C4-2B (cell line): ENCODE data around the gene UGCG.
"Not testable (repeated sequence)": the region's sequence is repeated elsewhere in the genome, so short reads cannot be mapped to it uniquely, and the experiment has no call there.

Experiments used
- H3K27ac ChIP-seq: fragments of 450-650 bp; 2 replicates; pipeline ENCODE4 v1.5.1; 2017
- ZFX ChIP-seq: fragments of 450-650 bp; IDR thresholded peaks from 2 replicates; pipeline ENCODE4 v1.6.1; 2017
- TF ChIP-seq, protein P1 (sequence below): fragments of 450-650 bp; conservative IDR thresholded peaks from 2 replicates; pipeline ENCODE4 v1.5.1; 2017; ENCODE audit warnings: mild to moderate bottlenecking

Gene UGCG

GRCh38 chr9:111902391-111903139 lies 6.0 kb downstream of the UGCG start:
- TF ChIP-seq ZFX: no peak
- TF ChIP-seq, protein P1, sequence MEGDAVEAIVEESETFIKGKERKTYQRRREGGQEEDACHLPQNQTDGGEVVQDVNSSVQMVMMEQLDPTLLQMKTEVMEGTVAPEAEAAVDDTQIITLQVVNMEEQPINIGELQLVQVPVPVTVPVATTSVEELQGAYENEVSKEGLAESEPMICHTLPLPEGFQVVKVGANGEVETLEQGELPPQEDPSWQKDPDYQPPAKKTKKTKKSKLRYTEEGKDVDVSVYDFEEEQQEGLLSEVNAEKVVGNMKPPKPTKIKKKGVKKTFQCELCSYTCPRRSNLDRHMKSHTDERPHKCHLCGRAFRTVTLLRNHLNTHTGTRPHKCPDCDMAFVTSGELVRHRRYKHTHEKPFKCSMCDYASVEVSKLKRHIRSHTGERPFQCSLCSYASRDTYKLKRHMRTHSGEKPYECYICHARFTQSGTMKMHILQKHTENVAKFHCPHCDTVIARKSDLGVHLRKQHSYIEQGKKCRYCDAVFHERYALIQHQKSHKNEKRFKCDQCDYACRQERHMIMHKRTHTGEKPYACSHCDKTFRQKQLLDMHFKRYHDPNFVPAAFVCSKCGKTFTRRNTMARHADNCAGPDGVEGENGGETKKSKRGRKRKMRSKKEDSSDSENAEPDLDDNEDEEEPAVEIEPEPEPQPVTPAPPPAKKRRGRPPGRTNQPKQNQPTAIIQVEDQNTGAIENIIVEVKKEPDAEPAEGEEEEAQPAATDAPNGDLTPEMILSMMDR: no peak
- H3K27ac ChIP-seq: no peak overlapping the region

DNA sequence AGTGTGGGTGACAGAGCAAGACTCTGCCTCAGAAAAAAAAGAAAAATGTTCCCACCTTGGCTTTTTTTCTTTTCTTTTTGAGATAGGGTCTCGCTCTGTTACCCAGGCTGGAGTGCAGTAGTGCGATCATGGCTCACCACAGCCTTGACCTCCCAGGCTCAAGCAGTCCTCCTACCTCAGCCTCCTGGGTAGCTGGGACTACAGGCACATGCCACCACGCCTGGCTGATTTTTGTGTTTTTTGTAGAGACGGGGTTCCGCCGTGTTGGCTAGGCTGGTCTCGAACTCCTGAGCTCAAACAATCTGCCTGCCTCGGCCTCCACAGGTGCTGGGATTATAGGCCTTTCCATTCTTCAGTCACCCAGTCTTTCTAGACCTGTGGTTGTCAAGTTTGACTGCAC lies 6.9 kb downstream of the UGCG start:
- H3K27ac ChIP-seq: not testable (repeated sequence)

GRCh38 chr9:111904026-111904425 lies 7.4 kb downstream of the UGCG start:
- TF ChIP-seq, protein P1: no peak
- TF ChIP-seq ZFX: no peak
- H3K27ac ChIP-seq: no peak overlapping the region

DNA sequence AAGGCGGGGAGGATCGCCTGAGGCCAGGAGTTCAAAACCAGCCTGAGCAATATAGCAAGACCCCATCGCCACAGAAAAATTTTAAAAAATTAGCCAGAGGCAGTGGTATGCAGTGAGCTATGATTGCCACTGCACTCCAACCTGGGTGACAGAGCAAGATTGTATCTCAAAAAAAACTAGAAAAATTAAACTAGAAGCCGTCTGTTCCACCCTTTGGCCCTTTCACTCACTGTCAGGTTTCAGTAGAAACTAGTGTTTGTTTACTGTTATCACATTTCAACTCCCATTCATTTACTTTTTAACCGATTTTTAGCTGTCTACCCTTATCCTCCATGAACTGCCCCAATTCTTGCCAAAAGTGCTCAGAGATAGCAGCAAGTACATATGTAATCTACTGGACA lies 8.3 kb downstream of the UGCG start:
- no peak overlapping the region for H3K27ac ChIP-seq
- no peak for TF ChIP-seq ZFX
- TF ChIP-seq, protein P1: no peak

DNA sequence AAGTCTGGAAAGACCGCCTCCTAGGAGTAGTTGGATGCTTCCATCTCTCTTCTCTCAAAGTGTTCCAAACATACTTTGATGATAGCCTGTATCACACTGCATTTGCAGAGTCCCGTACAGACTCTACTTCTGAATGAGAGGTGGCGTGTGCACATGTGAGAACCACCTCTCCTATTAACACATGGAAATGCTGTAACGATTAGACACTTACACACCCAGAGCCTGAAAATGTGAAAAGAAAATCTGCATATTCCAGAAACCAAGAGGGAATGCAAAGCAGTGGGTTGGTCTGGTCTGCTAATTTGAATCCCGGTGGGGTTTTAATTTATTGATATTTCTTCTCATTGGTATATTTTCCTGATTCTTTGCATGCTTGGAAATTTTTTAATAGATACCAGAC lies 10.5 kb downstream of the UGCG start:
- no peak for TF ChIP-seq ZFX
- TF ChIP-seq, protein P1: no peak

DNA sequence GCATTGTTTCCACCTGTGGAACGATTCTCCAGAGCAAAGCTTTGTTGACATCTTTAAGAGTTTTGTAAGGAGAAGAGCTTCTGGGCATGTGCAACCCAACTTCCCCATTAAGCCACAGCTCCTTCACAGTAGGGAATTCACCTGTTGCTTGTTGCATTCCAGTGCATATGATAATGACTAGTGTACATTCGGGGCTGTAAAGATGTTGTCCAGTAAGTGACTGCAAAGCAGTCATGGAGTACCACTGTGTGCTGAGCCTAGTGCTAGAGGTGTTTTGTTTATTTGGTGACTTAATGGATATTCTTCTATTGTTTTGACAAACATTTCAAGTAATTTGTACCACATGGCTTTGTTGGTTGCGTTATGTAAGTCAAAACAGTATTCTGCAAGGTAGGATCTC lies 12.8 kb downstream of the UGCG start:
- H3K27ac ChIP-seq: no peak overlapping the region
- TF ChIP-seq, protein P1: no peak
- no peak for TF ChIP-seq ZFX

More for the DNA sequence above, 10.5 kb downstream of the UGCG start:
- no peak overlapping the region for H3K27ac ChIP-seq

- no peak overlapping the region for H3K27ac ChIP-seq
- TF ChIP-seq, protein P1: no peak
- no peak for TF ChIP-seq ZFX
Observed at GRCh38 chr9:111910428-111910827, 13.8 kb downstream of the UGCG start.

DNA sequence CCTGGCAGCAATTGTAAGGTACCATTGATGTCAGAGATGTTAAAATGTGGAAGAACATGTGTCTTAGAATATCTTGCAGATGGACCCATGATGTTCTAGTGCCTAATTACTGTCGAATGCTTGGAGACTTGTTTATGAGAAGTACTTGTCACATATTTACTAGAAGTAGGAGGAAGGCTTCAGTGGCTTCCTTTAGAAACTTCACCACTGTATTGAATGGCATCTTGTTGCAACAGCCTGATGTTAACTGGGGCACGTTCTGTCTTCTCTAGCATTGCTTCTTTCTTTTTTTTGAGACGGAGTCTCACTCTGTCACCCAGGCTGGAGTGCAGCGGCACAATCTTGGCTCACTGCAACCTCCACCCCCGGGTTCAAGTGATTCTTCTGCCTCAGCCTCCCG lies 16.5 kb downstream of the UGCG start:
- TF ChIP-seq ZFX: no peak
- TF ChIP-seq, protein P1: no peak
- H3K27ac ChIP-seq: no peak overlapping the region
